Endometrium (tissue), 2 donors: ENCODE measurements around the gene UBE2L6.

ENCODE experiments used
- FAIRE-seq: peaks from 2 replicates; lab custom pipeline; 2012; peaks lifted over from hg19 to GRCh38; lab: Jason Lieb, UNC
- donor health status: control.
- donor health status: control.

UBE2L6 gene

DNA sequence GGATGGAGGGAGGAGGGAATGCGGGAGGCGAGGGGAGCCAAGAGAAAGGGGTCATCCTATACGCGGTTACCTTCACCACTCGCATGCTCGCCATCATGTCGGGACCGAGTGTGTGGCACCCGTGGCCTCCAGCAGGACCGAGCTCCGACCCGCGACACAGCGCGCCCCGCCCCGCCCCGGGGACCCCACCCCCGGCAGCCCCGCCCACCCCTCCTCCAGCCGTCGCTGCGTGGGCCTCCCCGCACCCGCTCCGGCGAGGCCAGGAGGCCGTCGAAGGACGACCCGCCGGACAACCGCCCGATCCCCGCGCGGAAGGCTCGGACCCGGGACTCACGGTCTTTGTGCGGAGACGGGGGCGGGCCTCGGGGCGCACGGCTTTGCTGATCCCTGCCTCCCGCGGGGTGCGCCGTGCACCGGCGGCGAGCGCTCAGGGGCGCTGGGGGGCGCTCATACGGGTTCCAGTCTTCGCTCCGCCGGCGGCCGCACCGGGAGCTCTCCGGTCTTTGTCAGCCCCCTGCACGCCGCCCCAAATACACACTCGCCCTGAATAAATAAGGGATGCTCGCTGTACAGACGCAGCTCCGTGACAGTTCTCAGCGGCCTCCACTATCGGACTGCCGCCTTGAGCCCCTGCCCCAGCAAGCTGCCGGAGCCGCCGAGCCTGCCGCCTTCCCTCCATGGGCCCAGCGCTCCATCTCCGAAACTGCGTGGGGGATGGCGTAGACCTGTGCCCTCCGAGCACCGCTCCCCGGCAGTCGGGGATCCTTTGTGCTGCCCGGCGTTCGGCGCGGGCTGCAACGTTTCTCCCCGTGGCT lies at the start of gene UBE2L6:
UBE2L6 (minus strand) TSS at position 158 of the 815 bp plus-strand sequence; CDS start at position 97, 61 bp downstream.
- no peak for FAIRE-seq

DNA sequence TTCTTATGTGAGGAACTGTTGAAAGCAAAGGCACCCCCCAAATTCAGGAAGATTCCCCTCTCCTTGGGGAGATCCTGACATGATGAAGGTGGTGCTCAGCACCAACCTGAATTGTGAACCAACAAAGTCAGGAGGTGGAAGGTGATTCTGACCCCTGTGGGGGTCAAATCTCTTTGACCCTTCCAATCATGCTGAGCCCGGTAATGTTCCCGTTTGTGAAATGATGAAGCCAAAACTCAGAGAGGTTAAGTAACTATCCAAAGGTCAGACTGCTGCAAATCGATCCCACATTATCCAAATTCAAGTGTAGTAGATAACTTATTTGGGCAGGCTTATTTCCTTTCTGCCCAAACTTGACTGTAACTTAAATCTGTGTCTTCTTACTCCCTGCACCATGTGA lies 49.1 kb upstream of the UBE2L6 start:
- FAIRE-seq: no peak

DNA sequence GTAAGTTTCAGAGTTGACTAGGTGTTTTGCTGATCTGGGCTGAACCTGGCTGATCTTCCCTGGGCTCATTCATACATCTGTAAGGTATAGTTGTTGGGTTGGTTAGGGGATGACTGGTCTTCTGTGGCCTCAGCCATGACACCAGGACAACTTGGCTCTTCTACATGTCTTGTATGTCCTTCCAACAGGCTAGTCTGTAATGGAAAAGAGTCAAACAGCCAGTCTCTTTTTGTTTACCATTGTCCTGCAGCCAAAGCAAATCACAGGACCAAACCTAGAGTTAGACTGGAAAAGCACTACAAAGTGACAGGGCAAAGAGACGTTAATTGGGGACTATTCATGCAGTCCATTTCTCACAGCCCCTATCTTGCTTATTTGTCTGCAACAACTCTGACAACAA lies 47.8 kb upstream of the UBE2L6 start:
- no peak for FAIRE-seq

DNA sequence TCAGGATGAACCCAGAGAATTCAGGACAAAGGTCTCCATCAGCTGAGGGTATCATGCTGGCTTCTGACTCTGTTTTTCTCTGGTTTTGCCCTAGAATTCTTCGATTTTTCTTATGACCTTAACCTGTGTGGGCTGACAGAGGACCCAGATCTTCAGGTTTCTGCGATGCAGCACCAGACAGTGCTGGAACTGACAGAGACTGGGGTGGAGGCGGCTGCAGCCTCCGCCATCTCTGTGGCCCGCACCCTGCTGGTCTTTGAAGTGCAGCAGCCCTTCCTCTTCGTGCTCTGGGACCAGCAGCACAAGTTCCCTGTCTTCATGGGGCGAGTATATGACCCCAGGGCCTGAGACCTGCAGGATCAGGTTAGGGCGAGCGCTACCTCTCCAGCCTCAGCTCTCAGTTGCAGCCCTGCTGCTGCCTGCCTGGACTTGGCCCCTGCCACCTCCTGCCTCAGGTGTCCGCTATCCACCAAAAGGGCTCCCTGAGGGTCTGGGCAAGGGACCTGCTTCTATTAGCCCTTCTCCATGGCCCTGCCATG lies 46.8 kb upstream of the UBE2L6 start:
- FAIRE-seq: no peak

DNA sequence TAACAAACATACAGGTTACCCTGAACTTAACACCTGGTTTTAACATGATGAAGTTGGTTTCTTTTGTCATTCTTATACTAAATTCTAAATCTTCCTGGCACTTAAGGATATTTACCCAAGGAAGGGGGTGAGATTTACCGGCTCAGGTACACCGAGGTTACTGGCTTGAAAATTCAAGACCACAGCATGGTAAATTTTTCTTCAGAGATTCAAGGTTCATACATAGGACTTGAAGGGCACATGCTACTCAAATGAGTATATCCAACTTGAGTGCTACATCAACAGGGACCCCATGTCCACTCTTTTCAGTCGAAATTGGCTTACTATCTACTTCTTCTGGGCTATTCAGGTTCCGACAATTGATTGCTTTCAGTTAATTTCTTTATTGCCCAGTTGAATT lies 42.7 kb upstream of the UBE2L6 start:
- no peak for FAIRE-seq

DNA sequence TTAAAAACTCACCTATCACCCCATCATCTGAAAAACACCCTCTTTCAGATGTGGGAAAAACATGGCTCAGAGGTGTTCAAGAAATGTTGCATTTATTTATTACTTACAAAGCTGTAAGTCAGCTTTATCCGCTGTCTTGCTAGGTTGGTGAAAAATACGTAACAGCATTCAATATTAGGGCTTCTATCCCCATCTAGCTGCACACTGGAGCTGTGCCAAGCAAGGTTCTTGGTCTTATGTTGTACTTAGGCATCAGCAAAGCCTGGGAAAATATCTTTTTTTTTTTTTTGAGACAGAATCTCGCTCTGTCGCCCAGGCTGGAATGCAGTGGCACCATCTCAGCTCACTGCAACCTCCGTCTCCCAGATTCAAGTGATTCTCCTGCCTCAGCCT lies 37.6 kb upstream of the UBE2L6 start:
- FAIRE-seq: no peak

DNA sequence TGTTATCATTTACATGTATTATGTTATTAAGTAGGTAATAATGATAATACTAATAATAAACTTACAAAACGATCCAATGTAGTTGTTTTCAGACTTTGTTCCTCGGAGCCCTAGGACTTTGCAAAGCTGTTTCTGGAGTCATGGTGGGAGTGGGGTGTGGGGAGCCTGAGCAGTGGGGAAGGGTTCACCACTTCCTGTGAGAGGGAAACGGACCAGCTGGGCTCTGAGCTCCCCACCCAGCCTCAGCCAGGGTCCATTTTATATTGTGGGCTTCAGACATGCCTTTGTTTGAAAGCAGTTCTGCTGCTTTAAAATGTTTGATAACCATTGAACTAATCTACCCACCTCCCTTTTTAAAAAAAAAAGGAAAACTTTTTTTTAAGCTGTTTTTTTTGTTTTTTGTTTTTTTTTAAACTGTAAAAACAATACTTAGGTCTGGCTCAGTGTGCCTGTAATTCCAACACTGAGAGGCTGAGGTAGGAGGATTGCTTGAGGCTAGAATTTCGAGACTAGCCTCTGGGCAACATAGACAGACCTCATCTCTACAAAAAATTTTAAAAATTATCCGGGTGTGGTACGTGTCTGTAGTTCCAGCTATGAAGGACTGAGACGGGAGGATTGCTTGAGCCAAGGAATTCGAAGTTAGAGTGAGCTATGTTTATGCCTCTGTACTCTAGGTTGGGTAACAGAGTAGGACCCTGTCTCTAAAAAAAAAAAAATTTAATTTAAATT lies 37.0 kb upstream of the UBE2L6 start:
- no peak for FAIRE-seq

DNA sequence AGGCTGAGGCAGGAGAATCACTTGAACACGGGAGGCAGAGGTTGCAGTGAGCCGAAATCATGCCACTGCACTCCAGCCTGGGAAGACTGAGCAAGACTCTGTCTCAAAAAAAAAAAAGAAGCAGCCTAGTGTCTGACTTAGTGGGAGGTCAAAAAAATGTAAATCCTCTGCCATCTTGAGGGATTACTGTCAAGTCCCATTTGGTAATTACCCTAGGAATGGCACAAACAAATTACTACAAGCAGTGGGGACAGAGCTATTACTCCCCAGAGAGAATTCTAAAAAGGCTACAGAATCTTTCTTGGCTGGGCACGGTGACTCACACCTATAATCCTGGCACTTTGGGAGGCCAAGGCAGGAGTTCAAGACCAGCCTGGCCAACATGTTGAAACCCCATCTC lies 33.8 kb upstream of the UBE2L6 start:
- FAIRE-seq: no peak

DNA sequence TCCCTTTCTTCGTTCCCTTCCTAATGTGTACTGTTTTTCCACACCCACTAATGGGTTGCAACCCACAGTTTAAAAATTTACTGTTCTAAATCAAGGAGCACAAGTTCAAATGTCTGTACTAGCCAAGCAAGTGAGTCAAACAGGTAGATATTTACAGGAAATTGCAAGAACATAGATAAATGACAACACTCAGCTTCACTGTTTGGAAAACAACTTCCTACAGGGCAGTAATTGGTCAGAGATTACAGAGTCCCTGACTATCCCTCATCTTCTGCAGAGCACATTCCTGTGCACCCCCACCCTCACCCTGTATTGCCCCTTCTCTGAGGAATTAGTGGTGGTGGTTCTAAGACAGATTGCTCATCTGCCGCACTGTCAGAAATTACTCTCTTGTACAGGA lies 31.9 kb upstream of the UBE2L6 start:
- FAIRE-seq: no peak

DNA sequence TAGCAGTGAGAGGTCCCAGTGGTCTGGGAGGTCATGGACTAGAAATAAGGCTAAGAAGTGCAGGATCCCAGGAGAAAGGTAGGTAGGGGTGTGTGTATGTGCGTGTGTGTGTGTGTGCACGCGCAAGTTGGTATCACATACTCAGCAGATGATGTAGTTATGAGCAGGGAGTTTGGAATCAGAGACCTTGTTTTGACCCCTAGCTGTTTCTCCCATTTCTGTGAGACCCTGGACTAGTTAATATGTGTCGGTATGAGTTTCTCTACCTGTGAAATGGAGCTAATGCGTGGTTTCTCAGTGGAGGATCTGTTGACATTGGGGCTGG lies 31.3 kb upstream of the UBE2L6 start:
- FAIRE-seq: no peak

DNA sequence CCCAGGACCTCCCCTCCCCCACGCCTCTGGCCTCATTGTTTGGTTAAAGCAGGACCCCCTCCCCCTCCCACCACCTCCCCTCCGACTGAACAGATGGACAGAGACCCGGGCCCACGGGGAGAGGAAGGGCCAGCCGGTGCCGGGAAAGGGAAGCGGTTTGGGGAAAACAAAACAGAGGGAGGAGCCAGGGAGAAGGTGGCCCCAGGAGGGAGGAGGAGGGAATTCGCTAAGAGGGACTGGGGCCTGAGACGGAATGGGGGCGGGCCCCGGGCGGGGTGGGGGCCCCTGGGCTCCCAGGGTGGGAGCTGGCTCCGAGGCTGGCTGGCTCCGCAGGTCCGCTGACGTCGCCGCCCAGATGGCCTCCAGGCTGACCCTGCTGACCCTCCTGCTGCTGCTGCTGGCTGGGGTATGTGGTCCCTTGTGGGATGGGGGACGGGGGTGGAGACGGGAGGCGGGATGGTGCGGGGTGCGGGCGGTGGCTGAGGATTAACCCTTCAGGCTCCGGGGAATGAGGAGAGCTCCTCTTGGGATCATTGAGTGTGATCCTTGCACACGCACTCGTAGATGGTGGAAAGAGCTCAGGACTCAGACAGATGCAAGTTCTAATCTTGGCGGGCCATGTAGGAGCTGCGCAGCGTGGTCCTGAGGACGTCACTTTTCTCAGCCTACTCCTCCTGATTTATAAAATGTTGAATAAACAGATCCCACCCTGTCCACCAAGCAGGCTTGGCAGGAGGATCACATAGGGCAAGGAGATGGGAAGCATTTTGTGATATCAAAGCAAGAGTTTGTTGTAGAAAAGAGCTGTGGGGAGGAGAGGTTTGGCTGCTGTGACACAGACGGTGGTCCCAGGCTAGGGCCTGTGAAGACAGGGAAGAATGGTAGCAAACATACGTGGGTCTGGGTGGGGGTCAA lies 30.7 kb upstream of the UBE2L6 start:
- no peak for FAIRE-seq

DNA sequence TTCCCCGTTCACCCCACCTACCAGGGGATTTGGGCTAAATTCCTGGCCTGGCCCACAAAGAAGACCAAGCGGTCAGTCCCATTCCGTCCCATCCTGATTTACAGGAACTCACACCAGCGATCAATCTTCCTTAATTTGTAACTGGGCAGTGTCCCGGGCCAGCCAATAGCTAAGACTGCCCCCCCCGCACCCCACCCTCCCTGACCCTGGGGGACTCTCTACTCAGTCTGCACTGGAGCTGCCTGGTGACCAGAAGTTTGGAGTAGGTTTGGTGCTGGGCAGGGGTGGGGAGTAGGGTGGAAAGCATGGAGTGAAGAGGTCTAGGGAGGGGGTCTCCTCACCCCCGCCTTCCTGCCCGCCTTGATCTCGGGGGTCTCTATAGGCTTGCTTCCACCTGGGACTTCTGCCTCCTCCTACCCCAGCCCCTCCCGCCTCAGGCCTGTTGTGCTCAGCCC lies 30.0 kb upstream of the UBE2L6 start, which contains the start of gene SERPING1:
SERPING1 (plus strand) TSS at position 225 of the 455 bp plus-strand sequence. CDS start 586 bp downstream, outside the sequence.
- no peak for FAIRE-seq

DNA sequence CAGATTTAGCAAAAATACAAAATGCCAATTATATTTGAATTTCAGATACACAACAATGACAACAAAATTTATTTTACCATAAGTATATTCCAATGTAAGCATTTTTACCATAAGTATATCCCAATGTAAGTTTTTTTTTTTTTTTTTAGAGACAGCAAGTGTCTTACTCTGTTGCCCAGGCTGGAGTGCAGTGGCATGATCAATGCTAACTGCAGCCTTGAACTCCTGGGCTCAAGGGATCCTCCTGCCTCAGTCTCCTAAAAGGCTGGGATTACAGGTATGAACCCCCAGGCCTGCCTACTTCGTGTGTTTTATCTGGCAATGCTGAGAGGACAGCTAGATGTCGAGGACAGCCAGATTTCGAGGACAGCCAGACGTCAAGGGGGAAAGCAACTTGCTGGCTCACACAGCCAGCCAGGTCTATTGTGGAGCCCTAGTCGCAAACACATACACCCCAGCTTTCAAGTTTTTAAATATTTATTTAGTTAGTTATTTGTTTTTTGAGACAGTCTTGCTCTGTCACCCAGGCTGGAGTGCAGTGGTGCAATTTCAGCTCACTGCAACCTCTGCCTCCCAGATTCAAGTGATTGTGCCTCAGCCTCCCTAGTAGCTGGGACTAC lies 28.9 kb upstream of the UBE2L6 start:
- no peak for FAIRE-seq

DNA sequence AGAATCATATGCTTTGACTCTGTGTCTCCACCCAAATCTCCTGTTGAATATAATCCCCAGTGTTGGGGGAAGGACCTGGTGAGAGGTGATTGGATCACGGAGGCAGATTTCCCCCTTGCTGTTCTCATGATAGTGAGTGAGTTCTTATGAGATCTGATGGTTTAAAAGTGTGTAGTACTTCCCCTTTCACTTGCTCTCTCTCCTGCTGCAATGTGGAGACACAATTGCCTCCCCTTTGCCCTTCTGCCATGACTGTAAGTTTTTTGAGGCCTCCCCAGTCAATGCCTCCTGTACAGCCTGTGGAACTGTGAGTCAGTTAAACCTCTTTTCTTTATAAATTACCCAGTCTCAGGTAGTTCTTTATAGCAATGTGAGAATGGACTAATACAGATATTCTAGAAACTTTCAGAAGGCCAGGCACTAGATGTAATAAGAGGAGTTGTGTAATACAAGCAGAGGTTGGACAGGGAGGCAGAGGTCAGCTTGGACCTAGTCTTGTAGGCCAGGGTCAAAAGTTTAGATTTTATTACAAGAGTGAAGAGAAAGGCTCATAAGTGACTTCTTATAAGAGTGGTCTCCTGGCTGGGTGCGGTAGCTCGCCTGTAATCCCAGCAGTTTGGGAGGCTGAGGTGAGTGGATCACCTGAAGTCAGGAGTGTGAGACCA lies 20.7 kb upstream of the UBE2L6 start:
- no peak for FAIRE-seq

DNA sequence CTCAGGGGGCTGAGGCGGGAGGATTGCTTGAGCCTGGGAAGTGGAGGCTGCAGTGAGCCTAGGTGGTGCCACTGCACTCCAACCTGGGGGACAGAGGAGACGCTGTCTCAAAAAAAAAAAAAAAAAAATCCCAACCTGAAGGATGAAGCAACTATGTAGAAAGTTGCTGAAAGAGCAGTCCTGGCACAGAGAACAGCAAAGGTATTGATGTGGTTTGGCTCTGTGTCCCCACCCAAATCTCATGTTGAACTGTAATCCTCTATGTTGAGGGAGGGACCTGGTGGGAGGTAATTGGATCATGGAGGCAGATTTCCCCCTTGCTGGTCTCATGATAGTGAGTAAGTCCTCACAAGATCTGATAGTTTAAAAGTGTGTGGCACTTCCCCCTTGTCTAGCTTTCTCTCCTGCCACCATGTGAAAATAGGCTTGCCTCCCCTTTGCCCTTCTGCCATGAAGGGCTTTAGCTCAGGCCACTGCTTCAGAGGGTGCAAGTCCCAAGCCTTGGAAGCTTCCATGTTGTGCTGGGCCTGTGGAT lies 19.3 kb upstream of the UBE2L6 start:
- FAIRE-seq: no peak

DNA sequence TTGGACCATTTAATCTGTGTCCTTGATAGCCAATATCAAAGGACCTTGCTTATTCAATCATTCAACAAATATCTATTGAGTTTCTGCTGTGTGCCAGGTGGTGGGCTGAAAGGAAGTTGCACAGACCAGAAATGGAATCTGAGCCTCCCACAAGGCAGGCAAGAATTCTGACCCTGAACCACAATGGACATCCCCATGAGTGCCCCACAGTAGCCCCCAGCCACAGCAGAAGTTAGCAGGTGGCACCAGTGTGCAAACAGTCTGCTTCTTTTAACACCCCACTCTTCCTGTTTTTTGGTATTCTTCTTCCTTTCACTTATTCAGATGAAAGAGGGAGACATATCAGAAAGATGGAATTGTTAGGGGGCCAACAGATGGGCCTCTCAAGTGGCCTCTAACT lies 17.8 kb upstream of the UBE2L6 start:
- no peak for FAIRE-seq

DNA sequence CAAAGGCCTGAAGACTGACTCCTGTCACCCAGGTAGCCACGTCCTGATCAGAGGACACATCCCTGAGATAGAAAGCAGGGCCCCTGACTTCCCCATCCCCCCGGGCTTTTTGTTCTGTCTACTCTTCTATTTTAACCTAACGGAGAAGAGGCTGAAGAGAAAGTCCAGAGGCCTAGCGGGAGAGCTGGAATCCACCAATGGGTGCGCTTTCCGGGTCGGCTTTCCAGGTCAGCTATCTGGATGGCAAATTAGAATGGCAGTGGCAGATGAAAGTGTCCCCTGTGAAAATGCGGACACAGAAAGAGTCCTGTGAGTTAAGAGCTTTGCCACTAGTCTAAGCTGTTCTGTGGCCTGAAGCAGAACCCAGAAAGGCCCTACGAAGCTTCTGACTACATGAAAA lies 16.9 kb upstream of the UBE2L6 start:
- no peak for FAIRE-seq

DNA sequence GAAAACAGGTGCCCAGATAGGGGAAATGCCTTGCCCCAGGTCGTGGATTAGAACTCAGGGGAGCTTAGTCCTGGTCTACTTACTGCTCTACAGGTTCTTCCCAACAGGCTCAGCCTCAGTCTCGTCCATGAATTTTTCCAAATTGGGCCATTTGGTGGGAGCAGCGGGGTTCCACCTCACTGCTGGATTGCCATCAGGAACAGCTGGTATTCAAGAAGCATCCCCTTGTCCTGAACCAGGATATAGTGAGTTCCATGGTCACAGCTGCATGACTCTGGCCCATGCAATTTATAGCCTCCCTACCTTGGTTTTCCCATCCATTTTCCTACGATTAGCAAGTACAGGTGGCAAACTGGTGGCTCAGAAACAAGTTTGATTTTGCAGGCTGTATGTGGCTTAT lies 6.6 kb upstream of the UBE2L6 start:
- no peak for FAIRE-seq

DNA sequence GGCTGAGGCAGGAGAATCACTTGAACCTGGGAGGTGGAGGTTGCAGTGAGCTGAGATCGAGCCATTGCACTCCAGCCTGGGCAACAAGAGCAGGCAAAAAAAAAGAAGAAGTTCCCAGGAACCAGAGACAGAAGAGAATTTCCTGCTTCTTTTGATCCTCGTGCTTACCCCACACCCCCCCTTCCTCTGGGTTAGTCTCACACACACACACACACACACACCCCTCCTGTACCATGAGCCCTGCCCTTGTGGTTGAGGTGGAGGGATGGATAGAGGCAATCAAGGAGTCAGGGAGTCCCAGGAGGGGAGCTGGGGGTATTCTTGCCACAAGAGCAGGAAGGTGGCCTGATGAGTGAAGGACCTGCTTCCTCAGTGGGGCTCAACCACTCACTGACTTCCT lies 4.1 kb upstream of the UBE2L6 start:
- FAIRE-seq: no peak

DNA sequence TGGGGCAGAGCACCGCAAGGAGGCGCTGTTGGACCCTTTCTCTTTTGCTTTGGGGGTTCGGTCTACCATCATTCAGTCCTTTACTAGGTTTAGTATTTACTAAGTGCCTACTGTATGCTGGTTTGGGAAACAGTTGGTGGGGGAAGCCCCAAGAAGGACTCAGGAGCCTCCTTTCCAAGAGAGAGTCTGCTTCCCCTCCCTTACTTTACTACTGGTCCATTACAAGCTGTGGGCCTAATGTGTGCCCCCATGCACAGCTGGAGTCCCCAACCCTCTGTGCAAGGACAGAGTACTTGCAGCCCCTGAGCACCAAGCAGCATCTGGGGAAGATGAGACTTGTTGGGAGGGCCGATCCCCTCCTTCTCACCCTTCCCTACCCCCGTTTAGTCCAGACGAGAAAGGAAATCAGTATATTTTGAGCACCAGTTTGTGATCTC lies 876 bp upstream of the UBE2L6 start:
- no peak for FAIRE-seq
